K562 (cell line): ENCODE results near the gene MAGIX. TPM values are rescaled to one million over a fixed set of nuclear protein-coding genes. Genes with fewer than 3 reads are reported as not detected.

Experiments
- ARHGAP35 ChIP-seq: fragments of 450-650 bp; IDR thresholded peaks from 2 replicates; pipeline ENCODE4 v1.6.1; 2018; ENCODE audit not compliant: partially characterized antibody
- CCAR2 ChIP-seq: fragments of 200-400 bp; formaldehyde crosslinking; IDR thresholded peaks from 2 replicates; pipeline ENCODE4 v1.6.1; 2017; ENCODE audit warnings: mild to moderate bottlenecking, low read depth, low read length
- CHD1 ChIP-seq: fragments of 200-600 bp; sonication (generic); IDR thresholded peaks from one replicate; pipeline ENCODE4 v1.6.1; 2012; ENCODE audit warnings: mild to moderate bottlenecking, moderate library complexity, low read length, inconsistent platforms
- EHMT2 ChIP-seq: fragments of 450-650 bp; IDR thresholded peaks from 2 replicates; pipeline ENCODE4 v1.6.1; 2018; ENCODE audit warnings: antibody characterized with exemption
- GABPB1 ChIP-seq: sonication (generic); formaldehyde crosslinking; IDR thresholded peaks from 2 replicates; pipeline ENCODE4 v1.8.0; 2022; ENCODE audit warnings: mild to moderate bottlenecking, missing genetic modification reagents
- HIVEP1 ChIP-seq: fragments of 250-450 bp; sonication (Bioruptor Pico); IDR thresholded peaks from 2 replicates; pipeline ENCODE4 v1.4.0; 2020; ENCODE audit warnings: mild to moderate bottlenecking
- HNRNPH1 ChIP-seq: fragments of 200-400 bp; formaldehyde crosslinking; optimal IDR thresholded peaks from 2 replicates; pipeline ENCODE3; 2017; ENCODE audit warnings: low read depth, mild to moderate bottlenecking, low read length, moderate library complexity
- POLR3A ChIP-seq: IDR thresholded peaks from 2 replicates; pipeline ENCODE4 v1.6.1; 2011; ENCODE audit warnings: borderline replicate concordance, mild to moderate bottlenecking, moderate library complexity; ENCODE audit not compliant: insufficient read length, insufficient read depth; ENCODE audit errors: extremely low read depth
- PTBP1 ChIP-seq: fragments of 200-400 bp; formaldehyde crosslinking; IDR thresholded peaks from 2 replicates; pipeline ENCODE4 v1.6.1; 2017; ENCODE audit warnings: low read depth, low read length
- SIN3A ChIP-seq, 2 experiments: fragments of 150-350 bp in 1 of 2; IDR thresholded peaks; 2 replicates each; pipeline ENCODE4 v1.6.1; 2011 to 2016; ENCODE audit warnings: borderline replicate concordance in 2 of 2, low read depth in 2 of 2, low read length in 2 of 2, mild to moderate bottlenecking in 2 of 2, moderate library complexity in 2 of 2; ENCODE audit not compliant: control insufficient read depth in 1 of 2
- SNRNP70 ChIP-seq: fragments of 200-400 bp; formaldehyde crosslinking; optimal IDR thresholded peaks from 2 replicates; pipeline ENCODE3; 2017; ENCODE audit warnings: low read depth, low read length
- SPI1 ChIP-seq: IDR thresholded peaks from 2 replicates; pipeline ENCODE4 v1.6.1; 2011; ENCODE audit warnings: low read depth, low read length, control low read depth, borderline replicate concordance
- TAF15 ChIP-seq: fragments of 200-400 bp; formaldehyde crosslinking; IDR thresholded peaks from 2 replicates; pipeline ENCODE4 v1.6.1; 2017; ENCODE audit warnings: mild to moderate bottlenecking, low read depth, low read length, moderate library complexity
- TOE1 ChIP-seq, 2 experiments: fragments of 450-650 bp in 1 of 2; sonication (generic) in 1 of 2; formaldehyde crosslinking in 1 of 2; IDR thresholded peaks; 2 replicates each; pipeline versions ENCODE4 v1.7.1 to v1.8.0; 2016 to 2022; ENCODE audit warnings: borderline replicate concordance in 2 of 2, mild to moderate bottlenecking in 2 of 2, antibody characterized with exemption in 1 of 2, inconsistent platforms in 1 of 2, low read depth in 1 of 2, missing genetic modification reagents in 1 of 2, moderate library complexity in 1 of 2
- XRCC5 ChIP-seq: fragments of 200-400 bp; formaldehyde crosslinking; IDR thresholded peaks from 2 replicates; pipeline ENCODE4 v1.6.1; 2017; ENCODE audit warnings: low read depth, mild to moderate bottlenecking, low read length
- ZBED1 ChIP-seq: IDR thresholded peaks from 2 replicates; pipeline ENCODE4 v1.6.1; 2014
- ZBTB1 ChIP-seq: sonication (generic); formaldehyde crosslinking; IDR thresholded peaks from 2 replicates; pipeline ENCODE4 v1.8.1; 2023; ENCODE audit warnings: missing genetic modification reagents, low read depth, mild to moderate bottlenecking, borderline replicate concordance
- ZNF232 ChIP-seq: sonication (generic); formaldehyde crosslinking; IDR thresholded peaks from 2 replicates; pipeline ENCODE4 v1.8.0; 2022; ENCODE audit warnings: mild to moderate bottlenecking, missing genetic modification reagents
- ZNF274 ChIP-seq: IDR thresholded peaks from 2 replicates; pipeline ENCODE4 v1.6.1; 2011; ENCODE audit warnings: low read depth, mild to moderate bottlenecking, low read length, moderate library complexity, borderline replicate concordance
- ZNF518B ChIP-seq: fragments of 250-450 bp; sonication (Bioruptor Pico); IDR thresholded peaks from 2 replicates; pipeline ENCODE4 v1.5.0; 2021; ENCODE audit warnings: mild to moderate bottlenecking, moderate library complexity
- polyA plus RNA-seq, 8 experiments: library from polyadenylated mRNA; depleted of rRNA in 4 of 8; stranded (reverse) in 5 of 8; unstranded in 3 of 8; fragments of >200 nt; fragmentation: Nextera tagmentation in 2 of 8; fragmentation: Illumina TruSeq in 1 of 8; extraction: Ambion mirVana in 2 of 8; extraction: Trizol in 1 of 8; gene quantifications; 2 replicates each; pipeline versions ENCODE4 v1.2.1 to v1.2.3, GENCODE V29; 2011 to 2014; ENCODE audit warnings: inconsistent platforms in 1 of 8, missing spikeins in 1 of 8
- total RNA-seq, 7 experiments: library from RNA; depleted of rRNA in 6 of 7; stranded (reverse); fragments of >200 nt in 6 of 7; fragmentation: Illumina TruSeq in 2 of 7; extraction: Trizol in 2 of 7; gene quantifications; 2 replicates each; pipeline versions ENCODE4 v1.2.1 to v1.2.3, GENCODE V29; 2011 to 2021; ENCODE audit warnings: low replicate concordance in 1 of 7
- TF ChIP-seq, protein P1 (sequence below), 2 experiments: IDR thresholded peaks; 2 replicates each; pipeline ENCODE4 v1.6.1; 2011; ENCODE audit warnings: borderline replicate concordance in 1 of 2, control low read depth in 1 of 2, low read depth in 1 of 2, low read length in 1 of 2, mild to moderate bottlenecking in 1 of 2, mixed read lengths in 1 of 2, moderate library complexity in 1 of 2; ENCODE audit not compliant: insufficient read depth in 1 of 2, insufficient read length in 1 of 2, poor library complexity in 1 of 2, severe bottlenecking in 1 of 2; ENCODE audit errors: extremely low read depth in 1 of 2
- TF ChIP-seq, protein P2 (sequence below): sonication (generic); formaldehyde crosslinking; IDR thresholded peaks from 2 replicates; pipeline ENCODE4 v1.8.0; 2022; ENCODE audit warnings: missing genetic modification reagents, mild to moderate bottlenecking, moderate library complexity, borderline replicate concordance

MAGIX gene
- total and polyA plus RNA-seq, 9 of the 15 experiments (the other 6 are each of a cell fraction or from before 2014, with no cell fraction given): 0.08 to 3.5 (median 0.47) TPM

DNA sequence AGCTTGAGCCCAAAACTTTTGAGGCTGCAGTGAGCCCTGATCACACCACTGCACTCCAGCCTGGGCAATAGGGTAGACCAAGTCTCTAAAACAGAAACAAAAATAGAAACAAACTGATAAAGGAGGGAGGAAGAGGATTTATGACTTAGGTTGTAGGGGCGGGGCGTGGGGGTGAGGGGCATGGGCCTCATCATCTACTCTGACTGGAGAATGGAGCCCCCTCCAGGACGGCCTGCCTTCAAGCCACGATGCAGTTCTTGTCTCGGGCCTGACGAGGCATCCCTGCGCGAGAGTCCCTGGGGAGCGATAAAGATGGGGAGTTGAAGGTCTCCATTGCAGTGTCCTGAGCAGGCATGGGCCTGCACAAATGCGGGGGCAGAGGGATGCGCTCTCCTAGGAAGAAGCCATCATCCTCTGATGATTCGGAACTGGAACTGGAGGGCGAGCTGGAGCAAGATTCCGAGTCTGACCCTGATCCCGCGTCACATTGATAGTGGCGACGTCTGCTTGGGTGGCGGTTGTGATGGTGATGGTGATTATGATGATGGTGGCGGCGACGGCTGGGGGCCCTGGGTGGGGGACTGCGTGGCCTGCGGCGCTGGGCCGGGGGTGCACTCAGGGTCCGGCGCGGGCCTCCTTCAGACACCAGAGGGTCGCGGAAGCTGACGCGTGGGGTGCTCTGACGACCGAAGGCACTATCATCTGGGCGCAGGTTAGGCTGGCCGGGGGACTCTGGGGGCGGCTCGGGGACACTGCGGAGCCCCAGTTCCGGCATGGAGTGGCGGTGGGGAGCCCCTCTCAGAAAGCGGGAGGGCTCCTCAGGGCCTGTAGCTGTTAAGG, 13.1 kb downstream of the MAGIX start (continued):
- TF ChIP-seq, protein P1, sequence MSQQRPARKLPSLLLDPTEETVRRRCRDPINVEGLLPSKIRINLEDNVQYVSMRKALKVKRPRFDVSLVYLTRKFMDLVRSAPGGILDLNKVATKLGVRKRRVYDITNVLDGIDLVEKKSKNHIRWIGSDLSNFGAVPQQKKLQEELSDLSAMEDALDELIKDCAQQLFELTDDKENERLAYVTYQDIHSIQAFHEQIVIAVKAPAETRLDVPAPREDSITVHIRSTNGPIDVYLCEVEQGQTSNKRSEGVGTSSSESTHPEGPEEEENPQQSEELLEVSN (IDR thresholded peaks at IDR 0.05; ENCODE audit: borderline replicate concordance in 1 of 2, extremely low read depth in 1 of 2, insufficient read depth in 1 of 2, insufficient read length in 1 of 2, low read depth in 1 of 2, low read length in 1 of 2, poor library complexity in 1 of 2, severe bottlenecking in 1 of 2): peak in 1 of 2 experiments; percentile 33
- no peak for TF ChIP-seq ZNF274
- no peak for TF ChIP-seq ZBTB1 (CRISPR knock-in tag)
- TF ChIP-seq CCAR2: no peak
- TF ChIP-seq, protein P2, sequence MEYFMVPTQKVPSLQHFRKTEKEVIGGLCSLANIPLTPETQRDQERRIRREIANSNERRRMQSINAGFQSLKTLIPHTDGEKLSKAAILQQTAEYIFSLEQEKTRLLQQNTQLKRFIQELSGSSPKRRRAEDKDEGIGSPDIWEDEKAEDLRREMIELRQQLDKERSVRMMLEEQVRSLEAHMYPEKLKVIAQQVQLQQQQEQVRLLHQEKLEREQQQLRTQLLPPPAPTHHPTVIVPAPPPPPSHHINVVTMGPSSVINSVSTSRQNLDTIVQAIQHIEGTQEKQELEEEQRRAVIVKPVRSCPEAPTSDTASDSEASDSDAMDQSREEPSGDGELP (CRISPR knock-in tag): no peak
- no peak for TF ChIP-seq SPI1
- TF ChIP-seq ZBED1: no peak
- no peak for TF ChIP-seq CHD1
- TF ChIP-seq ARHGAP35: no peak
- TF ChIP-seq TAF15: no peak
- no peak for TF ChIP-seq ZNF232 (CRISPR knock-in tag)
- no peak for TF ChIP-seq SNRNP70
- TF ChIP-seq SIN3A (IDR thresholded peaks at IDR 0.05; ENCODE audit: borderline replicate concordance in 2 of 2, control insufficient read depth in 1 of 2, low read depth in 2 of 2, low read length in 2 of 2): no peak
- TF ChIP-seq HNRNPH1: no peak
- no peak for TF ChIP-seq ZNF518B (CRISPR knock-in tag)
- TF ChIP-seq TOE1 (IDR thresholded peaks at IDR 0.05; ENCODE audit: borderline replicate concordance): no peak
- no peak for TF ChIP-seq TOE1 (CRISPR knock-in tag; IDR thresholded peaks at IDR 0.05; ENCODE audit: borderline replicate concordance, low read depth)
- no peak for TF ChIP-seq PTBP1
- no peak for TF ChIP-seq XRCC5
- no peak for TF ChIP-seq EHMT2
- TF ChIP-seq GABPB1 (CRISPR knock-in tag): peak; percentile 18; the same call in 1 of the 2 replicates
- TF ChIP-seq POLR3A: no peak
- no peak for TF ChIP-seq HIVEP1 (CRISPR knock-in tag)
